ENCODE measurements around the gene WDR1.

The WDR1 gene

DNA sequence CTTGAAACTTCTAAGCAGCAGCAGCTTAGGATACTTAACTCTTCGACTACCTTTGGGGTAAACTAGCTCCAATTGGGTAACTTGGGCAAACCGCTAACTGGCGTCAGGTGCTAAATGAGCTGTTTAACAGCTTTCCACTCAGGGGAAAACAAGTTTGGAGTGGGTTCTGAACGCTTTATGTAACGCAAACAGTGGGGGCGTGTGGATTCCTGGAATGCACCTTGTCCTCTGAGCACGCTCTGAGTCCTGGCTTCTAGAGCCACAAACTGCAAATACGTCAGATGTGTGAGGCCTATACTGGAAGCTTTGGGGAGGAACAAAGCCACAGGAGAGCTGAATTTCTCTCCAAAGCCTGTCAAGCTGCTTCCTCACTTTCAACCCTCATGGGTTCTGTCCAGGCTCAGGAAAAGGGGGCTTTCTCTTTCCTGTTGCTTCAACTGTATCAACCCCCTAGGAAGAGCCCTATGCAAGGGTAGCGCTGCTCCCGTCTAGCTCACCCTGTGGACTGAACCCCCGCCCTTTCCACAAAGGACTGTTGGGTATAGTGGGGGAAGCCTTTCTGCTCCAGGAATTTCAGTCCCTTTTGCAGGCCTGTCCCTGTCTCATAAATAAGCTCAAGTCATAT, 4.5 kb upstream of the WDR1 start:
- Histone ChIP-seq H3K9me3 (ENCODE audit: low read depth, low read length) (no peaks in the 10 kb centered on the region), H3K9ac (ENCODE audit: insufficient read length) (no peak overlapping the region), H3K36me3 (ENCODE audit: insufficient read depth, low read length) (no peaks in the 10 kb centered on the region), H3K27ac (no peak overlapping the region), H3K4me3 (no peak overlapping the region)
- TF ChIP-seq POLR2AphosphoS5 (IDR thresholded peaks at IDR 0.05; ENCODE audit: borderline replicate concordance, low read depth, low read length) (no peak), FOXP2 (optimal IDR thresholded peaks at IDR 0.05; ENCODE audit: control extremely low read depth, extremely low read length, insufficient read depth) (no peak), EZH2 (IDR thresholded peaks at IDR 0.05) (no peak)
- DNase-seq (ENCODE audit: low read depth, low spot score) = no peak

DNA sequence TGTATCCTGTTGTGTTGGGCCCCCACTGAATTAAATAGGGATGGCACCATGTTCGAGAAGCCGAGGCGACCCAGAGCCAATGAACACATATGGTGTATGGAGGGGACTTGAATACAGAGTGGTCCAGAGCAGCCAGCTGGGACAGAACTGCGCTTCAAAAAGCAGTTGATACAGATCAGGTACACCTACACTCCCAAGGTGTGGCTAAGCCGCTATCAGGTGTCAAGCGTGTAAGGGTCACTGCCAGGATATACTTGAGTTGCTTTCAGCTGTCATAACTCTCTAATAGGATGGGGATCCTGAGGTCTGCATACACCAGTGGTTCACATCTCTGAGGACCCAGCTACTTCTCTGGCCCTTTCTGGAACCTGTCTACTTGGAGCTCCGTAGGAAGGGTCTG, 3.2 kb upstream of the WDR1 start:
- no peak overlapping the region for H3K4me3 ChIP-seq
- DNase-seq (ENCODE audit: low read depth, low spot score) = no peak
- H3K9ac ChIP-seq (ENCODE audit: insufficient read length) = no peak overlapping the region
- H3K9me3 ChIP-seq (ENCODE audit: low read depth, low read length) = no peaks in the 10 kb centered on the region
- no peak for TF ChIP-seq POLR2AphosphoS5 (IDR thresholded peaks at IDR 0.05; ENCODE audit: borderline replicate concordance, low read depth, low read length)
- TF ChIP-seq FOXP2 (optimal IDR thresholded peaks at IDR 0.05; ENCODE audit: control extremely low read depth, extremely low read length, insufficient read depth) = no peak
- no peak for TF ChIP-seq EZH2 (IDR thresholded peaks at IDR 0.05)
- H3K36me3 ChIP-seq (ENCODE audit: insufficient read depth, low read length) = peaks cover 3% of the 10 kb centered on the region; the same call in 1 of the 2 replicates
- H3K27ac ChIP-seq = no peak overlapping the region

DNA sequence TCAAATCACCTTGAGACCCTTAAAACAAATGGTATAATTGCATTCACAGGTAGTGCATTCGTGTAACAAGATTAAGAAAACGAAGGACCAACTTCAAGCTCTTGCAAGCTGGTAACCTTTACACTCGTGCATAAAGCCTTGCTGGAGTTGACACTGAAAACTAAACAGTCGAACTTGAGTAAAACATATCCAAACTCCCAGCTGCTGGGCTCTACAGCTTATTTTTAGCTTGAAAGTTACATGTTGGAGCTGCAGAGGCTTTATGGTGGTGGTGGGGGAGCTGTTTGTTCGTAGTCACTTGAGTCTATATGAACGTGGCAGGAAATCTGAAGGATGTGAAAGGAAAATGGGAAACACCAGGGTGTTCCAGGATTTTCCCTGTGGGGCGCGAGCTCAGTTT, 2.7 kb upstream of the WDR1 start:
- Histone ChIP-seq H3K9ac (ENCODE audit: insufficient read length) (no peak overlapping the region), H3K36me3 (ENCODE audit: insufficient read depth, low read length) (peaks cover 5% of the 10 kb centered on the region; the same call in 1 of the 2 replicates), H3K4me3 (no peak overlapping the region), H3K27ac (no peak overlapping the region), H3K9me3 (ENCODE audit: low read depth, low read length) (no peaks in the 10 kb centered on the region)
- DNase-seq (ENCODE audit: low read depth, low spot score) = no peak
- no peak for TF ChIP-seq FOXP2 (optimal IDR thresholded peaks at IDR 0.05; ENCODE audit: control extremely low read depth, extremely low read length, insufficient read depth)
- TF ChIP-seq POLR2AphosphoS5 (IDR thresholded peaks at IDR 0.05; ENCODE audit: borderline replicate concordance, low read depth, low read length) = no peak
- no peak for TF ChIP-seq EZH2 (IDR thresholded peaks at IDR 0.05)

DNA sequence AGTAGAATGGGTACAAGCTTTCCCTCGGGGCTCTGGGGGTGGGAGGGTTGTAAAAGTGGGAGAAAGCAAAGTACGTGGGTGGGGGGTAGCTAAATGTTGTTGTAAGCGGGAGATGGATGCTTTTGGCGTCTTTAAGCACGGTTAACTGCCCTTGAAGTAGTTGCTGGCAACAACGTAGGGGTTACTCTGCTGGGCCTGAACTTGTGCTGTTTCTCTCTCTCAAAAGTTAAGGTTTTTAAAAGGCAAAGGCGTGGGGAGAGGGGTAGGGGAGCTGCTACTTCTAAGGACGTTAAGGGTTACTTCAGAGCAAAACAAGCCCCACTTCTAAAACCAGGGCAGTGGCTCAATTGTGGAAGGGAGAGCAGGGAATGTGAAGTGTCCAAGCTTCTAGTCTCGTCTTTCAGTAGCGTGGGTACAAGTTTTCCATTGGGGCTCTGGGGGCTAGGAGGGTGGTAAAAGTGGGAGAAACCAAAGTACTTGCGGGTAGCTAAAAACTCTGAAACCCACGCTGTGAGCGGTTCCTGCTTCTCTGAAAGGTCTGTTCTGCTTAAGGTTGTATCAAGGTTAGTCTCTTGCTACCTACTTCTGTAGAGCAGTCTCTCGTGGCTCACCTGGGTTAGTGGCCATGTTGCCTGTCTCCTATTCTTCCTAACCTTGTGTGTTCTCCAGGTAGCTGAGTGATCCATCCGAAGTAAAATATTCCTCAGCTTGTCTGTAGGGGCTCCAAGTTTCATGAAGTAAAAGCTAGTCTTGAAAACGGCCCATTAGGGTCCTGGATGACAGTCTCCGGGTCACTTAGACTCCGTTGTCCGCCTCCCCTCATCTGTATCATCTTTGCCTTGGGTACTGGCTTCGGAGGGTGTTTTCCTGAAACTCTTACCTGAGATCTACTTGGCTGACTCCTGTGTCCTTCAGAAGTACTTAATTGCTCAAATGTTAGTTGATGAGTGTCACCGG, 1.7 kb upstream of the WDR1 start:
- no peak overlapping the region for H3K27ac ChIP-seq
- TF ChIP-seq POLR2AphosphoS5 (IDR thresholded peaks at IDR 0.05; ENCODE audit: borderline replicate concordance, low read depth, low read length) = no peak
- TF ChIP-seq FOXP2 (optimal IDR thresholded peaks at IDR 0.05; ENCODE audit: control extremely low read depth, extremely low read length, insufficient read depth) = no peak
- no peak for TF ChIP-seq EZH2 (IDR thresholded peaks at IDR 0.05)
- peak overlapping the region; percentile 82 for H3K4me3 ChIP-seq

DNA sequence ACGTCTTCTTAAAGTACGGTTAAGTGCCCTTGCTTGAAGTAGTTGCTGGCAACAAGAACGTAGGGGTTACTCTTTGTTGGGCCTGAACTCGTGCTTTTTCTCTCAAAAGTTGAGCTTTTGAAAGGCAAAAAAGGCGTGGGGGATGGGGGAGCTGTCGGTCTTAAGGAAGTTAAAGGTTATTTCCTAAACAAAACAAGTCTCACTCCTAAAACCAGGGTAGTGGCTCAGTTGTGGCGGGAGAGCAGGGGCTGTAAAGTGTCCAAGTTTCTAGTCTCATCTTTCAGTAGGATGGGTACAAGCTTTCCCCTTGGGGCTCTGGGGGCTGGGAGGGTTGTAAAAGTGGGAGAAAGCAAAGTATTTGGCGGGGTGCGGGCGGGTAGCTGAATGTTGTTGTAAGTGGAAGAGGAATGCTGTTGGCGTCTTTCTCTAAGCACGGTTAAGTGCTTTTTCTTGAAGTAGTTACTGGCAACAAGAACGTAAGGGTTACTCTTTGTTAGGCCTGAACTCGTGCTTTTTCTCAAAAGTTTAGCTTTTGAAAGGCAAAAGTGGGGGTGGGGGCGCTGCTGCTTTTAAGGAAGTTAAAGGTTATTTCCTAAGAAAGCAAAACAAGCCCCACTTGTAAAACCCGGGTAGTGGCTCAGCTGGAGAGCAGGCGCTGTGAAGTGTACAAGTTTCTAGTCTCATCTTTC, 904 bp upstream of the WDR1 start:
- Histone ChIP-seq H3K9ac (ENCODE audit: insufficient read length) (peak overlapping the region; percentile 93), H3K36me3 (ENCODE audit: insufficient read depth, low read length) (peaks cover 19% of the 10 kb centered on the region; the same call in 1 of the 2 replicates), H3K27ac (peak overlapping the region; percentile 83), H3K4me3 (peak overlapping the region; percentile 82), H3K9me3 (ENCODE audit: low read depth, low read length) (no peaks in the 10 kb centered on the region)
- no peak for DNase-seq (ENCODE audit: low read depth, low spot score)
- TF ChIP-seq POLR2AphosphoS5 (IDR thresholded peaks at IDR 0.05; ENCODE audit: borderline replicate concordance, low read depth, low read length) (no peak), EZH2 (IDR thresholded peaks at IDR 0.05) (no peak), FOXP2 (optimal IDR thresholded peaks at IDR 0.05; ENCODE audit: control extremely low read depth, extremely low read length, insufficient read depth) (no peak)

More for the DNA sequence above, 1.7 kb upstream of the WDR1 start:
- Histone ChIP-seq H3K9ac (ENCODE audit: insufficient read length) (no peak overlapping the region), H3K36me3 (ENCODE audit: insufficient read depth, low read length) (peaks cover 13% of the 10 kb centered on the region; the same call in 1 of the 2 replicates), H3K9me3 (ENCODE audit: low read depth, low read length) (no peaks in the 10 kb centered on the region)
- DNase-seq (ENCODE audit: low read depth, low spot score) = no peak

DNA sequence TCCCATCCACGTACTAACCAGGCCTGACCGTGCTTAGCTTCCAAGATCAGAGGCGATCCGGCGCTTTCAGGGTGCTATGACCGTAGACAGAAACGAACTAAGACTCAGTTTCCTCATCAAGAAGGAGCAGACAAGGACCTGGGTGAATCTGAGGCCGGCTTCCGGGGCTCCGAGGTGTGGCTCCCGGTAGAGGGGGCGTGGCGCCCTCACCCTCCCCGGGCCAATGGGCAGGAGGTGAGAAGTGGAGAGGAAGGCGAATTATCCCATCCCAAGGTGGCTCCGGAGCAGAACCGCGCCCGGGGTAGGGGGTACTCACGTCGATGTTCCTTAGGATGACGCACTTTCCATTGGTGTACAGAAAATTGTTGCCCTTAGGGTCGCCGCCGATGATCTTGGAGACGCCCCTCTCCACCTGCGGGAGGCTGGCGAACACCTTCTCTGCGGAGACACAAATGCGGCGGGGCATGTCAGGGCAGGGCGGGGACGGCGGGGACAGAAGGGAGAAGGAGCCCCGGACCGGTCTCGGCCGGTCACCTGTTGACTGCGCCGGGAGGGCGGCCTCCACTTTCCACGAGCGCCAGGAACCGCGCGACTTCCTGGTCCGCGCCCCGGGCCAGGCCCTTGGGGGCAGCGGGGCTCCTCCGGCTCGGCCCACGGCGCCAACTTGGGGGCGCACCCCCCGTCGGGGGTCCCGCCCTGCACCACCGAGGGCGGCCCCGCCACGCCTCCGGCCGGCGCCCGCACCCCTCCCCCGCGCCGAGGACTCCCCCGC, 616 bp downstream of the WDR1 start:
- DNase-seq (ENCODE audit: low read depth, low spot score) = no peak
- peaks cover 19% of the 10 kb centered on the region; the same call in 1 of the 2 replicates for H3K36me3 ChIP-seq (ENCODE audit: insufficient read depth, low read length)
- no peak overlapping the region for H3K27ac ChIP-seq
- no peak for TF ChIP-seq FOXP2 (optimal IDR thresholded peaks at IDR 0.05; ENCODE audit: control extremely low read depth, extremely low read length, insufficient read depth)
- TF ChIP-seq POLR2AphosphoS5 (IDR thresholded peaks at IDR 0.05; ENCODE audit: borderline replicate concordance, low read depth, low read length) = no peak
- no peak for TF ChIP-seq EZH2 (IDR thresholded peaks at IDR 0.05)
- peak overlapping the region; percentile 82 for H3K4me3 ChIP-seq
- H3K9me3 ChIP-seq (ENCODE audit: low read depth, low read length) = no peaks in the 10 kb centered on the region
- peak overlapping the region; percentile 85 for H3K9ac ChIP-seq (ENCODE audit: insufficient read length)

DNA sequence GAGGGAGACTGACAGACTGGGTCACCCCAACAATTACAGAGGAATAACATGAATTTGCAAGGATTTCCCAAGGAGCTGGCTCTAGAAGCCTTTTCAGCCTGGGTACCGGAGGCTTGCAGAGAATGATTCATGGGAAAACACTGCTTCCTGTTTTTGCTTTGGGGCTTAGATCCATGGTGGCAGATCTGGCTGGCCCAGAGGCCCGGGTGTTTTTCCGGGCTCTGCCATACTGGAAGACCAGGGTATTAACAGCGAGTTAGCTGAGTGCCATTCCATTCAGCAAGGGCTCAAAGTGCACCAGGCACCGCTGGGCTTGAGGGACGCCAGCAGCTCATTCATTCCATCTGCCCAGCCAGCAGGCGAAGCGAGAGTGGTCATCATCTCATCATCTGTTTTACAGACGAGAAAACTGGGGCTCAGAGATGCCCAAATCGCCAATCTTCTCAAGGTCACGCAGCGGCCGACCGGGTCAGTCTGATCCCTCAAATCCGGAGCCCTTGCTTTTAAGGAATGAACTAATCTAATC, 1.3 kb downstream of the WDR1 start:
- TF ChIP-seq POLR2AphosphoS5 (IDR thresholded peaks at IDR 0.05; ENCODE audit: borderline replicate concordance, low read depth, low read length) (no peak), FOXP2 (optimal IDR thresholded peaks at IDR 0.05; ENCODE audit: control extremely low read depth, extremely low read length, insufficient read depth) (no peak), EZH2 (IDR thresholded peaks at IDR 0.05) (no peak)

More for the DNA sequence above, 1.3 kb downstream of the WDR1 start:
- Histone ChIP-seq H3K9ac (ENCODE audit: insufficient read length) (no peak overlapping the region), H3K36me3 (ENCODE audit: insufficient read depth, low read length) (peaks cover 19% of the 10 kb centered on the region; the same call in 1 of the 2 replicates), H3K9me3 (ENCODE audit: low read depth, low read length) (no peaks in the 10 kb centered on the region), H3K4me3 (peak overlapping the region; percentile 82), H3K27ac (no peak overlapping the region)
- no peak for DNase-seq (ENCODE audit: low read depth, low spot score)
